H9 (cell line): ENCODE results near the gene BZW1. TPM values are rescaled to one million over a fixed set of nuclear protein-coding genes. Genes with fewer than 3 reads are reported as not detected.

Source experiments
- DNase-seq: peaks from one replicate; pipeline ENCODE4 v3.0.0-alpha.2; 2017
- H2AFZ ChIP-seq: one replicate; pipeline ENCODE4 v1.6.1; 2013; ENCODE audit warnings: mild to moderate bottlenecking, low read length, control low read depth, moderate library complexity
- H2AK5ac ChIP-seq: 2 replicates; pipeline ENCODE4 v1.6.1; 2013; ENCODE audit warnings: low read length, control low read depth, mixed read lengths; ENCODE audit not compliant: insufficient read length
- H2BK120ac ChIP-seq: one replicate; pipeline ENCODE4 v1.6.1; 2013; ENCODE audit warnings: low read depth, mild to moderate bottlenecking, low read length, control low read depth, inconsistent platforms; ENCODE audit not compliant: poor library complexity, severe bottlenecking
- H2BK12ac ChIP-seq: 2 replicates; pipeline ENCODE4 v1.6.1; 2013; ENCODE audit warnings: low read length, control low read depth, mixed read lengths, low read depth; ENCODE audit not compliant: insufficient read length
- H2BK15ac ChIP-seq: 2 replicates; pipeline ENCODE4 v1.6.1; 2013; ENCODE audit warnings: low read depth, low read length, control low read depth
- H2BK20ac ChIP-seq: one replicate; pipeline ENCODE4 v1.6.1; 2013; ENCODE audit warnings: low read depth, mild to moderate bottlenecking, low read length, control low read depth, inconsistent platforms; ENCODE audit not compliant: poor library complexity, severe bottlenecking
- H2BK5ac ChIP-seq: 2 replicates; pipeline ENCODE4 v1.6.1; 2013; ENCODE audit warnings: low read length, control low read depth, mixed read lengths; ENCODE audit not compliant: insufficient read length
- H3K14ac ChIP-seq: 2 replicates; pipeline ENCODE4 v1.6.1; 2013; ENCODE audit warnings: low read length, control low read depth; ENCODE audit not compliant: insufficient read depth
- H3K18ac ChIP-seq: 2 replicates; pipeline ENCODE4 v1.6.1; 2013; ENCODE audit warnings: low read depth, mild to moderate bottlenecking, mixed read lengths, low read length, control low read depth; ENCODE audit not compliant: insufficient read length
- H3K23ac ChIP-seq: 2 replicates; pipeline ENCODE4 v1.6.1; 2013; ENCODE audit warnings: low read length, control low read depth, mixed read lengths, low read depth; ENCODE audit not compliant: insufficient read length
- H3K23me2 ChIP-seq: 2 replicates; pipeline ENCODE4 v1.6.1; 2013; ENCODE audit warnings: low read depth, mild to moderate bottlenecking, mixed read lengths, low read length, control low read depth; ENCODE audit not compliant: insufficient read length, poor library complexity, severe bottlenecking
- H3K27ac ChIP-seq: 2 replicates; pipeline ENCODE4 v1.5.1; 2013; ENCODE audit warnings: low read length, control low read depth, mixed read lengths, low read depth; ENCODE audit not compliant: insufficient read length
- H3K27me3 ChIP-seq: 2 replicates; pipeline ENCODE4 v1.6.1; 2013; ENCODE audit warnings: low read length, control low read depth, inconsistent platforms; ENCODE audit not compliant: insufficient read depth
- H3K4ac ChIP-seq: 2 replicates; pipeline ENCODE4 v1.6.1; 2013; ENCODE audit warnings: low read depth, mild to moderate bottlenecking, control low read depth, inconsistent platforms, low read length, moderate library complexity
- H3K4me1 ChIP-seq: 2 replicates; pipeline ENCODE4 v1.6.1; 2013; ENCODE audit warnings: low read length, control low read depth, inconsistent platforms; ENCODE audit not compliant: insufficient read depth
- H3K4me2 ChIP-seq: 2 replicates; pipeline ENCODE4 v1.6.1; 2013; ENCODE audit warnings: low read length, control low read depth, mixed read lengths; ENCODE audit not compliant: insufficient read length, insufficient read depth
- H3K56ac ChIP-seq: 2 replicates; pipeline ENCODE4 v1.6.1; 2013; ENCODE audit warnings: low read depth, mild to moderate bottlenecking, mixed read lengths, low read length, control low read depth; ENCODE audit not compliant: insufficient read length
- H3K79me1 ChIP-seq: 2 replicates; pipeline ENCODE4 v1.6.1; 2013; ENCODE audit warnings: low read depth, mild to moderate bottlenecking, moderate library complexity, low read length, control low read depth, inconsistent platforms; ENCODE audit not compliant: insufficient read depth, poor library complexity, severe bottlenecking
- H3K79me2 ChIP-seq: 2 replicates; pipeline ENCODE4 v1.6.1; 2013; ENCODE audit warnings: low read length, control low read depth, inconsistent platforms; ENCODE audit not compliant: insufficient read depth
- H3K9ac ChIP-seq: 2 replicates; pipeline ENCODE4 v1.6.1; 2013; ENCODE audit warnings: low read length, control low read depth, mixed read lengths; ENCODE audit not compliant: insufficient read length; ENCODE audit errors: extremely low read depth
- H3K9me3 ChIP-seq: one replicate; pipeline ENCODE4 v1.6.1; 2013; ENCODE audit warnings: low read depth, low read length, inconsistent platforms; ENCODE audit not compliant: control insufficient read depth
- H3T11ph ChIP-seq: one replicate; pipeline ENCODE4 v1.6.1; 2013; ENCODE audit warnings: mild to moderate bottlenecking, low read length, control low read depth, inconsistent platforms
- H4K20me1 ChIP-seq: one replicate; pipeline ENCODE4 v1.6.1; 2013; ENCODE audit not compliant: control insufficient read depth, insufficient read length, insufficient read depth
- H4K5ac ChIP-seq: 2 replicates; pipeline ENCODE4 v1.6.1; 2013; ENCODE audit warnings: low read depth, mild to moderate bottlenecking, mixed read lengths, low read length, control low read depth; ENCODE audit not compliant: insufficient read length
- H4K8ac ChIP-seq: replicated peaks from 2 replicates; pipeline ENCODE4 v1.6.1; 2013; ENCODE audit warnings: low read length, control low read depth, mixed read lengths, low read depth; ENCODE audit not compliant: insufficient read length
- H4K91ac ChIP-seq: 2 replicates; pipeline ENCODE4 v1.6.1; 2013; ENCODE audit warnings: low read depth, mild to moderate bottlenecking, moderate library complexity, mixed read lengths, low read length, control low read depth; ENCODE audit not compliant: insufficient read length
- H3K27ac Mint-ChIP-seq, 3 experiments: 2 replicates in 2 of 3; 3 replicates in 1 of 3; pipeline ENCODE4 v1.8.0; 2020 to 2021; ENCODE audit warnings: mixed read lengths in 3 of 3, mild to moderate bottlenecking in 1 of 3, moderate library complexity in 1 of 3
- H3K27me3 Mint-ChIP-seq: 2 replicates; pipeline ENCODE4 v1.8.0; 2021; ENCODE audit warnings: low read depth, mild to moderate bottlenecking, moderate library complexity, mixed read lengths
- H3K36me3 Mint-ChIP-seq, 3 experiments: 2 replicates in 2 of 3; 3 replicates in 1 of 3; pipeline ENCODE4 v1.8.0; 2020 to 2021; ENCODE audit warnings: low read depth in 3 of 3, mixed read lengths in 3 of 3; ENCODE audit not compliant: insufficient read depth in 1 of 3
- H3K4me1 Mint-ChIP-seq, 2 experiments: 2 replicates each; pipeline ENCODE4 v1.8.0; 2020; ENCODE audit warnings: mixed read lengths in 2 of 2
- H3K4me3 Mint-ChIP-seq, 2 experiments: 2 replicates in 1 of 2; 3 replicates in 1 of 2; pipeline ENCODE4 v1.8.0; 2020 to 2021; ENCODE audit warnings: mild to moderate bottlenecking in 2 of 2, mixed read lengths in 2 of 2, moderate library complexity in 1 of 2
- H3K9me3 Mint-ChIP-seq, 2 experiments: 2 replicates in 1 of 2; 3 replicates in 1 of 2; pipeline ENCODE4 v1.8.0; 2020; ENCODE audit warnings: mild to moderate bottlenecking in 2 of 2, mixed read lengths in 2 of 2, moderate library complexity in 1 of 2
- WGBS: extraction: QIAGEN DNeasy Blood & Tissue Kit; methylation state at CpG from one replicate; pipeline ENCODE4 v1.1.7; 2013; ENCODE audit warnings: missing lambda C conversion rate, low lambda C conversion rate, mixed read lengths; ENCODE audit not compliant: insufficient read length; ENCODE audit errors: extremely low coverage; 5-methylcytosine and 5-hydroxymethylcytosine counted together
- total RNA-seq: library from RNA; stranded (reverse); gene quantifications from 2 replicates; pipeline ENCODE4 v1.2.1, GENCODE V29; 2021
- TF ChIP-seq, protein P1 (sequence below): fragments of 200-600 bp; sonication (generic); conservative IDR thresholded peaks from 3 replicates; pipeline ENCODE4 v1.8.0; 2021; ENCODE audit warnings: antibody characterized with exemption, mild to moderate bottlenecking

The BZW1 gene
- total RNA-seq, 1 experiment from 2014 or later: 370 TPM

DNA sequence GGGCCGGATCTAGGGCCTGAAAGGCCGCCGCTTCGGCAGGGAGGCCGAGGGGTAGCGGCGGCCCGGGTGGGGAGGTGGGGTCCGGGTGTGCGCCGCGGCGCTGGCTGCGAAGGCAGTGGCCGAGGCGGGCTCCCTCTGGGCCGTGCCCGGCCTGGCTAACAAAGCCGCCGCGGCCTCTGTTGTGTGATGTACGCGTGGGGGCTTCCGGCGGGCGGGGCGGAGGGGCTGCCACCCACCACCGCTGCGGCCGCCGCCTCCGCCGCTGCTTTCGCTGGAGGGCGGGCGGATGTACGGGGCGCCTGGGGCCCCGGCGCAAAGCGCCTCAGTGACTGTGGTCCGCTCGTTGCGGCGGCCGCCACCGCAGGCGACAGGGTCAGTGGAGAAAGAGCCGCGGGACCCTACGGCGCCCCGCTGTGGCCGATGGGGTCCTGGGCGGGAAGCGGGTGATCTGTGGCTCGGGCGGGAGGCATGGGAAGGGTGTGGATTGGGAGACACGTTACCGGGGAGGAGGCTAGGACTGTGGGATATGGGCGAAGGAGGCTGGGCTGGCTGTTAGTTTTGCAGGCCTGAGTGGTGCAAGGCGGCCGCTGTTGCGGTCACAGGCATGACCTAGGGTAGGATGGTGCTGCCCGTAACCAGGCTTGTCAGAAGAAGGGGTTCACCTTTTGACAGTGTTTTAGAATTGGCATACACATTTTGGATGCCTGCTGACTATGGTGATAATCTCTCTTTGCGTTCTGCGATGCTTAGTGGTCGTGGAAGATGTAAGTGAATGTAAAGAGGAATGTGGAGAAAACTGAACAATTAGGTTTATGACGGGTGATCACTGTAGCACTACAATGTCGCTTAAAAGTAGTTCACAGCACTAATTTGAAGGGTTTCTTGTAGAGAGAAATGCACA lies 662 bp downstream of the BZW1 start:
- Histone ChIP-seq H3K79me1 (no peaks in the 10 kb centered on the region), H3K4me2 (peak overlapping the region; percentile 93), H4K91ac (no peak overlapping the region), H2BK120ac (no peak overlapping the region), H4K20me1 (no peaks in the 10 kb centered on the region), H3K4ac (no peak overlapping the region), H3K79me2 (peaks cover 22% of the 10 kb centered on the region), H3K27ac (no peak overlapping the region), H2BK20ac (no peak overlapping the region), H2BK12ac (no peak overlapping the region), H3K23ac (no peak overlapping the region), H3K56ac (no peak overlapping the region), H3K9me3 (no peaks in the 10 kb centered on the region), H3K14ac (peak overlapping the region; percentile 74), H2BK15ac (no peak overlapping the region), H3K23me2 (peaks cover 5% of the 10 kb centered on the region), H4K5ac (no peak overlapping the region), H3K27me3 (no peaks in the 10 kb centered on the region), H3T11ph (no peak overlapping the region), H3K9ac (peak overlapping the region; percentile 96), H2AFZ (no peak overlapping the region), H4K8ac (no peak overlapping the region), H2BK5ac (no peak overlapping the region), H2AK5ac (no peak overlapping the region), H3K4me1 (no peaks in the 10 kb centered on the region), H3K18ac (peak overlapping the region; percentile 31)
- Mint-ChIP-seq H3K27me3 (no peaks in the 10 kb centered on the region), H3K9me3 (no peaks in the 10 kb centered on the region; a peak in 2 of 5 replicates), H3K36me3 (peaks cover 37 to 48% (median 46%) of the 10 kb centered on the region in 3 experiments), H3K4me3 (peak overlapping the region; percentile 99 to 100), H3K27ac (peak overlapping the region; percentile 88 to 98 (median 96); a peak in 6 of 7 replicates), H3K4me1 (peaks cover 16 to 22% of the 10 kb centered on the region in 2 experiments)
- WGBS: no CpG with 5 or more reads among the region's 70 CpGs
- TF ChIP-seq, protein P1, sequence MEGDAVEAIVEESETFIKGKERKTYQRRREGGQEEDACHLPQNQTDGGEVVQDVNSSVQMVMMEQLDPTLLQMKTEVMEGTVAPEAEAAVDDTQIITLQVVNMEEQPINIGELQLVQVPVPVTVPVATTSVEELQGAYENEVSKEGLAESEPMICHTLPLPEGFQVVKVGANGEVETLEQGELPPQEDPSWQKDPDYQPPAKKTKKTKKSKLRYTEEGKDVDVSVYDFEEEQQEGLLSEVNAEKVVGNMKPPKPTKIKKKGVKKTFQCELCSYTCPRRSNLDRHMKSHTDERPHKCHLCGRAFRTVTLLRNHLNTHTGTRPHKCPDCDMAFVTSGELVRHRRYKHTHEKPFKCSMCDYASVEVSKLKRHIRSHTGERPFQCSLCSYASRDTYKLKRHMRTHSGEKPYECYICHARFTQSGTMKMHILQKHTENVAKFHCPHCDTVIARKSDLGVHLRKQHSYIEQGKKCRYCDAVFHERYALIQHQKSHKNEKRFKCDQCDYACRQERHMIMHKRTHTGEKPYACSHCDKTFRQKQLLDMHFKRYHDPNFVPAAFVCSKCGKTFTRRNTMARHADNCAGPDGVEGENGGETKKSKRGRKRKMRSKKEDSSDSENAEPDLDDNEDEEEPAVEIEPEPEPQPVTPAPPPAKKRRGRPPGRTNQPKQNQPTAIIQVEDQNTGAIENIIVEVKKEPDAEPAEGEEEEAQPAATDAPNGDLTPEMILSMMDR: 0 out of 3 replicates have a peak, but pooled peaks have one; percentile 17
- peak; percentile 53 for DNase-seq
